Activated CD4-positive, alpha-beta T cell treated with anti-CD3 and anti-CD28 coated beads, Interleukin-2, amount 10 ng/mL, durations not matched to agents 7 days and 5 days (primary cell): ENCODE results near the gene TOMT. TPM values are rescaled to one million over a fixed set of nuclear protein-coding genes. Genes with fewer than 3 reads are reported as not detected.

Source experiments
- CTCF ChIA-PET: fragments of 350-600 bp; sonication (Branson Sonifier 250); formaldehyde crosslinking; loops from one replicate; lab custom pipeline; 2021; ENCODE audit warnings: antibody characterized with exemption; lab: Charles Lee
- POLR2A ChIA-PET: fragments of 350-600 bp; sonication (Branson Sonifier 250); formaldehyde crosslinking; loops from one replicate; lab custom pipeline; 2021; ENCODE audit warnings: antibody characterized with exemption; lab: Charles Lee
- DNase-seq: peaks from one replicate; pipeline ENCODE4 v3.0.0-alpha.2; 2020
- H3K27ac Mint-ChIP-seq: one replicate; pipeline ENCODE4 v1.8.0; 2021; ENCODE audit warnings: mild to moderate bottlenecking, moderate library complexity, mixed read lengths
- H3K27me3 Mint-ChIP-seq: one replicate; pipeline ENCODE4 v1.8.0; 2021; ENCODE audit warnings: mixed read lengths
- H3K36me3 Mint-ChIP-seq: one replicate; pipeline ENCODE4 v1.8.0; 2021; ENCODE audit warnings: low read depth, mixed read lengths
- H3K4me1 Mint-ChIP-seq: one replicate; pipeline ENCODE4 v1.8.0; 2021; ENCODE audit warnings: mixed read lengths
- H3K4me3 Mint-ChIP-seq: one replicate; pipeline ENCODE4 v1.8.0; 2021; ENCODE audit warnings: mild to moderate bottlenecking, moderate library complexity, mixed read lengths
- H3K9me3 Mint-ChIP-seq: one replicate; pipeline ENCODE4 v1.8.0; 2021; ENCODE audit warnings: mixed read lengths
- total RNA-seq, 2 experiments: library from RNA; stranded (reverse); gene quantifications; one replicate each; pipeline ENCODE4 v1.2.3, GENCODE V29; 2021

Gene TOMT
- total RNA-seq, 2 experiments from 2014 or later: not detected

GRCh38 chr11:72078477-72078876 lies 27.2 kb upstream of the TOMT start:
- no peaks in the 10 kb centered on the region for H3K9me3 Mint-ChIP-seq
- H3K27me3 Mint-ChIP-seq: no peaks in the 10 kb centered on the region
- peak overlapping the region; percentile 90 for H3K4me3 Mint-ChIP-seq
- DNase-seq: no peak
- peaks cover 15% of the 10 kb centered on the region for H3K36me3 Mint-ChIP-seq
- peaks cover 65% of the 10 kb centered on the region for H3K4me1 Mint-ChIP-seq
- CTCF ChIA-PET: interaction anchor here (0.8 to 1.9 kb wide), 12 partner anchors 10 to 355 kb away, joined by 3 to 6 read pairs (median 4); no protein-coding TSS in a partner anchor
- POLR2A ChIA-PET: no interaction called here
- H3K27ac Mint-ChIP-seq: peak overlapping the region; percentile 54

- H3K36me3 Mint-ChIP-seq: peaks cover 10% of the 10 kb centered on the region
These were observed 25.9 kb upstream of the TOMT start for GRCh38 chr11:72079819-72080325.

GRCh38 chr11:72080326-72081183 lies 25.2 kb upstream of the TOMT start, which contains the start of the genes LRRC51 and NUMA1:
LRRC51 (plus strand) TSS chr11:72080850; CDS start chr11:72089084, 8,234 bp downstream.
NUMA1 (minus strand) TSS chr11:72080542; CDS start chr11:72035943, 44,599 bp downstream.
- CTCF ChIA-PET: interaction anchor here (1.0 to 2.1 kb wide), 3 partner anchors 10 to 32 kb away, joined by 3 to 11 read pairs (median 3); partner anchors contain the start of gene ANAPC15

More at GRCh38 chr11:72079819-72080325, 25.9 kb upstream of the TOMT start:
- peaks cover 59% of the 10 kb centered on the region for H3K4me1 Mint-ChIP-seq
- POLR2A ChIA-PET: no interaction called here
- H3K4me3 Mint-ChIP-seq: peak overlapping the region; percentile 90
- CTCF ChIA-PET: interaction anchor here (1.0 to 1.9 kb wide), 3 partner anchors 10 to 55 kb away, joined by 3 to 6 read pairs (median 5); no protein-coding TSS in a partner anchor
- no peaks in the 10 kb centered on the region for H3K27me3 Mint-ChIP-seq
- no peaks in the 10 kb centered on the region for H3K9me3 Mint-ChIP-seq
- peak overlapping the region; percentile 96 for H3K27ac Mint-ChIP-seq
- DNase-seq: peak; percentile 22

GRCh38 chr11:72081184-72081644 lies 24.5 kb upstream of the TOMT start:
- Mint-ChIP-seq H3K27me3 (no peaks in the 10 kb centered on the region), H3K27ac (peak overlapping the region; percentile 96), H3K9me3 (no peaks in the 10 kb centered on the region), H3K4me3 (peak overlapping the region; percentile 90), H3K36me3 (peaks cover 8% of the 10 kb centered on the region), H3K4me1 (peaks cover 53% of the 10 kb centered on the region)
- DNase-seq: no peak
- ChIA-PET CTCF (interaction anchor here (0.7 to 2.1 kb wide), 4 partner anchors 10 to 31 kb away, joined by 3 to 11 read pairs (median 4); partner anchors contain the start of gene ANAPC15), POLR2A (no interaction called here)

More at GRCh38 chr11:72080326-72081183, 25.2 kb upstream of the TOMT start, which contains the start of the genes LRRC51 and NUMA1:
- peaks cover 53% of the 10 kb centered on the region for H3K4me1 Mint-ChIP-seq
- H3K9me3 Mint-ChIP-seq: no peaks in the 10 kb centered on the region
- POLR2A ChIA-PET: no interaction called here
- peak within 1 kb of the TSS; percentile 90 for H3K4me3 Mint-ChIP-seq
- H3K27ac Mint-ChIP-seq: peak within 1 kb of the TSS; percentile 96
- H3K36me3 Mint-ChIP-seq: peaks cover 9% of the 10 kb centered on the region
- peak; percentile 100 for DNase-seq
- H3K27me3 Mint-ChIP-seq: no peaks in the 10 kb centered on the region

- Mint-ChIP-seq H3K4me1 (peaks cover 49% of the 10 kb centered on the region), H3K27ac (peak overlapping the region; percentile 96), H3K27me3 (no peaks in the 10 kb centered on the region), H3K4me3 (peak overlapping the region; percentile 90), H3K36me3 (peaks cover 6% of the 10 kb centered on the region), H3K9me3 (no peaks in the 10 kb centered on the region)
- ChIA-PET POLR2A (interaction anchor here (0.6 kb wide), 1 partner anchor 119 kb away, joined by 5 read pairs; no protein-coding TSS in a partner anchor), CTCF (interaction anchor here (0.7 to 2.1 kb wide), 7 partner anchors 9 to 56 kb away, joined by 3 to 11 read pairs (median 4); partner anchors contain the start of gene ANAPC15)
- no peak for DNase-seq
These were observed 23.8 kb upstream of the TOMT start for GRCh38 chr11:72081821-72082453.

- H3K27me3 Mint-ChIP-seq: no peaks in the 10 kb centered on the region
- peaks cover 12% of the 10 kb centered on the region for H3K36me3 Mint-ChIP-seq
- ChIA-PET CTCF (interaction anchor here (1.2 to 1.4 kb wide), 2 partner anchors 18 to 58 kb away, joined by 3 to 4 read pairs; no protein-coding TSS in a partner anchor), POLR2A (no interaction called here)
- no peaks in the 10 kb centered on the region for H3K9me3 Mint-ChIP-seq
- peaks cover 37% of the 10 kb centered on the region for H3K4me1 Mint-ChIP-seq
- H3K27ac Mint-ChIP-seq: no peak overlapping the region
- no peak for DNase-seq
- H3K4me3 Mint-ChIP-seq: no peak overlapping the region
These were observed 22.3 kb upstream of the TOMT start for GRCh38 chr11:72083414-72083813.

- POLR2A ChIA-PET: no interaction called here
- CTCF ChIA-PET: interaction anchor here (1.2 to 3.4 kb wide), 3 partner anchors 12 to 58 kb away, joined by 3 to 31 read pairs (median 4); no protein-coding TSS in a partner anchor
- peaks cover 31% of the 10 kb centered on the region for H3K4me1 Mint-ChIP-seq
These were observed 21.6 kb upstream of the TOMT start for GRCh38 chr11:72084076-72084475.

GRCh38 chr11:72084965-72085364 lies 20.8 kb upstream of the TOMT start:
- Mint-ChIP-seq H3K4me3 (no peak overlapping the region), H3K4me1 (peaks cover 27% of the 10 kb centered on the region), H3K9me3 (no peaks in the 10 kb centered on the region), H3K36me3 (peaks cover 11% of the 10 kb centered on the region), H3K27me3 (no peaks in the 10 kb centered on the region), H3K27ac (no peak overlapping the region)
- no peak for DNase-seq
- ChIA-PET CTCF (interaction anchor here (0.6 to 3.4 kb wide), 6 partner anchors 8 to 60 kb away, joined by 3 to 31 read pairs (median 3); no protein-coding TSS in a partner anchor), POLR2A (no interaction called here)

More at GRCh38 chr11:72084076-72084475, 21.6 kb upstream of the TOMT start:
- Mint-ChIP-seq H3K27ac (no peak overlapping the region), H3K27me3 (no peaks in the 10 kb centered on the region), H3K9me3 (no peaks in the 10 kb centered on the region), H3K36me3 (peaks cover 12% of the 10 kb centered on the region), H3K4me3 (no peak overlapping the region)
- DNase-seq: no peak

- POLR2A ChIA-PET: no interaction called here
- Mint-ChIP-seq H3K4me1 (peaks cover 24% of the 10 kb centered on the region), H3K36me3 (peaks cover 11% of the 10 kb centered on the region), H3K27me3 (no peaks in the 10 kb centered on the region), H3K9me3 (no peaks in the 10 kb centered on the region), H3K4me3 (no peak overlapping the region), H3K27ac (no peak overlapping the region)
- CTCF ChIA-PET: interaction anchor here (0.8 to 3.4 kb wide), 7 partner anchors 9 to 61 kb away, joined by 3 to 31 read pairs (median 4); no protein-coding TSS in a partner anchor
- DNase-seq: no peak
These were observed 19.9 kb upstream of the TOMT start for GRCh38 chr11:72085621-72086351.

- CTCF ChIA-PET: interaction anchor here (1.4 to 1.6 kb wide), 2 partner anchors 13 kb away, joined by 3 to 7 read pairs; no protein-coding TSS in a partner anchor
These were observed 17.5 kb upstream of the TOMT start for GRCh38 chr11:72088076-72088808.

GRCh38 chr11:72091292-72091691 lies 14.4 kb upstream of the TOMT start:
- Mint-ChIP-seq H3K36me3 (peaks cover 13% of the 10 kb centered on the region), H3K9me3 (no peaks in the 10 kb centered on the region), H3K27ac (no peak overlapping the region), H3K4me3 (no peak overlapping the region), H3K27me3 (no peaks in the 10 kb centered on the region), H3K4me1 (peaks cover 16% of the 10 kb centered on the region)
- POLR2A ChIA-PET: no interaction called here
- DNase-seq: peak; percentile 76
- CTCF ChIA-PET: interaction anchor here (0.6 to 2.8 kb wide), 20 partner anchors 8 to 277 kb away, joined by 3 to 27 read pairs (median 4); partner anchors contain the start of genes ANAPC15 and LAMTOR1

More at GRCh38 chr11:72088076-72088808, 17.5 kb upstream of the TOMT start:
- Mint-ChIP-seq H3K36me3 (peaks cover 13% of the 10 kb centered on the region), H3K9me3 (no peaks in the 10 kb centered on the region), H3K27me3 (no peaks in the 10 kb centered on the region), H3K27ac (no peak overlapping the region), H3K4me3 (no peak overlapping the region), H3K4me1 (peaks cover 20% of the 10 kb centered on the region)
- POLR2A ChIA-PET: no interaction called here
- DNase-seq: no peak
